HG02973 (cell line): ENCODE results near the gene NSRP1.
"Not testable (repeated sequence)": the region's sequence is repeated elsewhere in the genome, so short reads cannot be mapped to it uniquely, and the experiment has no call there.

Experiments used
- ATAC-seq: cut with Tn5 transposase; IDR thresholded peaks from one replicate; pipeline ENCODE4 v1.9.1; 2021; ENCODE audit warnings: moderate library complexity; ENCODE audit not compliant: unreplicated experiment

NSRP1 gene, protein sequence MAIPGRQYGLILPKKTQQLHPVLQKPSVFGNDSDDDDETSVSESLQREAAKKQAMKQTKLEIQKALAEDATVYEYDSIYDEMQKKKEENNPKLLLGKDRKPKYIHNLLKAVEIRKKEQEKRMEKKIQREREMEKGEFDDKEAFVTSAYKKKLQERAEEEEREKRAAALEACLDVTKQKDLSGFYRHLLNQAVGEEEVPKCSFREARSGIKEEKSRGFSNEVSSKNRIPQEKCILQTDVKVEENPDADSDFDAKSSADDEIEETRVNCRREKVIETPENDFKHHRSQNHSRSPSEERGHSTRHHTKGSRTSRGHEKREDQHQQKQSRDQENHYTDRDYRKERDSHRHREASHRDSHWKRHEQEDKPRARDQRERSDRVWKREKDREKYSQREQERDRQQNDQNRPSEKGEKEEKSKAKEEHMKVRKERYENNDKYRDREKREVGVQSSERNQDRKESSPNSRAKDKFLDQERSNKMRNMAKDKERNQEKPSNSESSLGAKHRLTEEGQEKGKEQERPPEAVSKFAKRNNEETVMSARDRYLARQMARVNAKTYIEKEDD

DNA sequence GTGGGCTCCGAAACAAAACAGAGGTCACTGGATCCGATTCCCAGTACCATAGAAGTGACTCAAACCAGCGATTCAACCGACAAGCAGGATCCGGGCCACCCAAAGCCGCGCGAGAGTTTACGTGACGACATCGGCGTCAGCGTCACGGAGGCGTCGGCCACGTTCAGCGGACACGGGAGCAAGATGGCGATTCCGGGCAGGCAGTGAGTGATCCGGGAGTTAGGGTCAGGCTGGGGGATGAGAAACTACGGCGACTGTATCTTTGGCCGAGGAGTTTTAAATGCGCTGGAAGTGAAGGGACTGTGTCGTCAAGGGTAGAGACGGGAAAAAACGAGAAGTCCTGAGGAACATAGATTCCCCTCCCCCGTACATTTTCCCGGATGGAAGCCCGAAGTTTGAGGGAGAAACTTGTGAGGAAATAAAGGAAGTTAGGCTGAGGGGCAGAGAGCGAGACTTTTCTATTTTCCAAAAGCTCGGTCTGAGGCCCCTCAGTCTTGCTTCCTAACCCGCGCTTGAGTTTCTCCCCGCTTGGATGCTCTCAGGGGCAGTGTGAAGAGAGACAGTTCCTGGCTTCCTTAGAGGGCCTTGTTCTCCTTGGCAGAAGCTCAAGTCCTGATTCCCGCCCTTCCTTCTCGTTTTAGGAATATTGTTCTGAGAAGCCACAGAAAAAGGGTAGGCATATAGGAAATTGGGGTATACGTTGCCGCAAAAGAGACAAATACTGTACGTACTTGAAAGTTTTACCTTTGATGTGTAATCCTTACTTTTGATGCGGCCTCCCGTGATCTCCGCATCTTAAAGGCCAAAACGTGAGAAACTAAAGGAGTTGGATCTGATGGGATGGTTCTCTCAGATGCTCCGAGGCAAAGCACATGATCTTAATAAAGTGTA is at the start of gene NSRP1:
Gene NSRP1 (plus strand): TSS at position 156 of the 891 bp plus-strand sequence. CDS start 28 bp downstream, at position 184.
- ATAC-seq, result peak; percentile 73

DNA sequence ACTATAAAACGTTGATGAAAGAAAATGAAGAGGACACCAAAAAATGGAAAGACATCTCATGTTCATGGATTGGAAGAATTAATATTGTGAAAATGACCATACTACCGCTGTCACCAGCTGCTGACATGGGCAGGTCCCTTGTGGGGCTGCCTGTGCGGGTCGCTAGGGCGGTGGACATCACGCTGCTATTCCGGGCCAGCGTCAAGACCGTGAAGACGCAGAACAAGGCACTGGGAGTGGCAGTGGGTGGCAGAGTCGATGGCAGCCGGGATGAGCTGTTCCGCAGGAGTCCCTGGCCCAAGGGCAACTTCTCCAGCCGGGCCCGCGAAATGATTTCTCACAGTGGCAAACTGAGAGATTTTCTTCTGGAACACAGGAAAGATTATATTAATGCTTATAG is 48.2 kb upstream of the NSRP1 start:
- no peak for ATAC-seq

DNA sequence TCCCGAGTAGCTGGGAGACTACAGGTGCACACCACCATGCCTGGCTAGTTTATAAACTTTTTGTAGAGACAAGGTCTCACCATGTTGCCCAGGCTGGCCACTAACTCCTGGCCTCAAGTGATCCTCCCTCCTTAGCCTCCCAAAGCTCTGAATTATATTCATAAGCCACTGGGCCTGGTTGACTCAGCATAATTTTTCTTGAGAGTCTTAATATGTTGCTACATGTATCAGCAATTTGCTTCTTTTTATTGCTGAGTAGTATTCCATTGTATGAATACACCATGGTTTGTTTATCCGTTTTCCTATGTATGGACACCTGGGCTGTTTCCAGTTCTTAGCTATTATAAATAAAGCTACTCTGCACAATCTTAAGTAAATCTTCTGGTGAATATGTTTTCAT is 42.4 kb upstream of the NSRP1 start:
- ATAC-seq, result no peak

DNA sequence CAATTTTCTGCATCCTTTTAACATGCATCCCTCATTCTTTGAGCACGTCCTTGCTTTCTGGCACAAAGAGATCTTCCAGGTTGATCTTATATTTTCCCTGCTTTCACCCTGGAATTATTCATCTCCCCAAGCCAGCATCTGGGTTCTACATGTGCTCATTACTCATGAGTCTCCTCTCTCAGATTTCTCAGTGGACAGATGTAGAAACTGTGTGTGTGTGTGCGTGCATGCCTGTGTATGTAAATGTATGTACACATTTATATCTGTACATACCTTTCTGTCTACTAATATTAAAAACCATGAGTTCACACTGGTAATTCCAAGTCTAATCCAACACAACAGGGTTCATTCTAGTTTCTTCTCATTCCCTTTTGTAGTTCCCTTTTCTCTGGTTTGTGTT is 41.9 kb upstream of the NSRP1 start:
- no peak for ATAC-seq

DNA sequence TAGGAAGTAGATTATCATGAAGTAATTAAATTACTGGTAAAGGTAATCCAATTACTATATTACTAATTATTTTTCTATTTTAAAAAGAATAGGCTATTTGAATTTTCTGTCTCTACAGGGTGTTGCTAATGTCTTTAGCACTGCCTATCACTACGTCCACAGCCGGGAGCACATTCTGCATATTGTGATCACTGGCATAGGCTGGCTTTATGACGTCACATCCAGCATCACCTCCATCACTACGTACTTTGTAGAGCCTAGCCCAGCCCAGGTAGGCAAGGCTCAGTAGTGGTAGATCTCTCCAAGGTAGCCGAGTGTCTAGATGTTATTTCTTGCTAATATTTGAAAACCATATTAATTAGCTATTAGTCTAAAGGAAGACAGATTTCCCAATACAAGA is 33.8 kb upstream of the NSRP1 start:
- ATAC-seq, result no peak

DNA sequence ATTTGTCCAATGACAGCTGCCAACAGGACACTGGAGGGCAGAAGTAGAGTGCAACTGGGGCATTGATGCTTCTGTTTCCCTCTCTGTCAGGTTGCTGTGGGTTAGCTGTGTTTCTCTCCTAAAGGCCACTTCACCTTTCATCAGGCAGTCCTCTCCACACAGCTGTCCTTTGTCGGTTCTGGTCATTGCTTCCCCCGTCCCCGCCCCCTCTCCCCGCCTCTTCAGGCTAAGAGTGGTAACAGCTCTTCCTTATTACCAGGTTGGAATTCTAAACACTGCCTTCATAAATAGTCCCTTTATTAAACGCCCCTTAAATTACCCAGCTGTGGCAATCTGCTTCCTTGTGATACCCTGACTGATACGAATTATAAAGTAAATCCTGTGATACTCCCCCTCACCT is 31.8 kb upstream of the NSRP1 start:
- ATAC-seq, result no peak

DNA sequence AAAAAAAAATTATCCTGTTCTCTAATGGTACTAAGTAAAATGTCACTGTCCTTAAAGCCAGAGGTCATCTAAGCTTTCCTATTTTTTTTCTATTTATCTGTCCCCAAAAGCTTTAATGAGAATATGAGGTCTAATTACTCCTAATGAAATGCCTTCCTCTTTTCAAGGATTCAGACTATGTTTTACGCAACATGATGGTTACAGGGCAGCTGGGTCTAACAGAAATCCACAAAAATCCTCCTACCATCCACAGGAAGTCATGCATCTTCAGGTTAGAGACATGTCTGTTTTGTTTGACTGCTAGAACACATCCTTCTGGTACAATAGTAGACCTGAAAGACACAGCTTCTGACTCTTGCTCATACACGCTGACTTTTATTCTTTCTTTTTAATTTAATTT is 29.7 kb upstream of the NSRP1 start:
- no peak for ATAC-seq

DNA sequence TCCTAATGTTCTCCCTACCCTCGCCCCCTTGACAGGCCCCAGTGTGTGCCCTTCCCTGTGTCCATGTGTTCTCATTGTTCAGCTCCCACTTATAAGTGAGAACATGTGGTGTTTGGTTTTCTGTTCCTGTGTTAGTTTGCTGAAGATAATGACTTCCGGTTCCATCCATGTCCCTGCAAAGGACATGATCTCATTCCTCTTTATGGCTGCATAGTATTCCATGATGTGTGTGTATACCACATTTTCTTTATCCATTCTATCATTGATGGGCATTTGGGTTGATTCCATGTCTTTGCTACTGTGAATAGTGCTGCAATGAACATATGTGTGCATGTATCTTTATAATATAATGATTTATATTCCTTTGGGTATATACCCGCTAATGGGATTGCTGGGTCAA is 29.2 kb upstream of the NSRP1 start:
- ATAC-seq, result not testable (repeated sequence)

DNA sequence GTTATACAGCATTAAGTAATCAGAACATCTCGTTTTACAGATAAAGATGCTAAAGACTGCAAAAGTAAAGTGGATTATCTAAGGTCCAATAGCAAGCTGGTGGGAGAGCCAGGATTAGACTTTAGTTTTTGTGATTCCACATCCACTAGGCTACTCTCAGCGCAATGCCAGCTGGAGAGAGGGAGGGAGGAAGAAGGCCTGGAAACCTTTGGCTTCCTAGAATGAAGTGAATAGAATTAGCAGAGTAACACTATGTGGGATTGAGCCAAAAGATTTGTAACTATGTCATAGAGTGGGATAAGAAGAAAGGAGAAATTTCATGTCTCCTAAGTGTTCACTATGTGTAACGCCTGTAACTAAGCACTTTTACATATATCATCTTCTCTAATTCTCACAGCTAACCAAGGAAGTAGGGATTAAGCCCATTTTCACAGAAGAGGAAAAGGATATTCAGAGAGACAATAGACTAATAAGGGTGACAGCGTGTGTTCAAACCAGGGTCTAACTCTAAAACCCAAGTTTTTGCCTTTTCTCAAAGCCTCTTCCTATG is 25.4 kb upstream of the NSRP1 start:
- ATAC-seq, result no peak

DNA sequence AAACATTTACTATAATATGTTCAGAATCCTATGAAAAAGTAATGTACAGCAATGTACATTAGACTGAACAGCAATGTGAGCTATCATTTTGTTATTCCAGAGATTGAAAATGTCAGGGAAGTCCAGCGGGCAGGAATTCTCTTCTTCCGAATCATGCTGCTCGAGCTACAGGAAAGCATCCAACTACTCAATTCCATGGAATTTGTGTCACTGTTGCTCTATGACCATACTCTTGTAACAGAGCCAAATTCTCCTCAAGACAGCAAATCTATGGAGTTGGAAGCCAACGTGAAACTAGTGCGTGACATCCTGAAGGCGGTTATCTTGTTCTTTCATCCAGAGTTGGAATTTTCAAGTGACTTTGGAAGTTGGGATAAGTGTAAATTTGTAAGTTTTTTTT is 24.8 kb upstream of the NSRP1 start:
- ATAC-seq, result no peak

DNA sequence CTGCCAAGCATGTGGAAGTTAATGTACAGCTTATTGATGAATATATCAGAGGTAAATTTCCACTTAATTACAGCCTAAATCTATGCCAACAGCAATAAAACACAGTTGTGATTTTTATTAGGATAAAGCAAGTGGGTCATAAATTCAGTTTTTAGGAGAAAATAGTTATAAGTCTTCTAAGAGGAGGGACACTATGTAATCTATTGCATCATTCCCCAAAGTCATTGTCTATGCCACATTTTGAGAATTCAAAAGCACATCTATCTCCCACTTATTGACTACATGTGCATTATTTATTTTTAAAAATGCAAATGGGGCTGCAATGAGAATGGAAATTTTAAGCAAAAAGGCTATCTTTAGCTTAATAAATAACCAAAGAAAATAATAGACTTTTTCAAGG is 23.7 kb upstream of the NSRP1 start:
- no peak for ATAC-seq

DNA sequence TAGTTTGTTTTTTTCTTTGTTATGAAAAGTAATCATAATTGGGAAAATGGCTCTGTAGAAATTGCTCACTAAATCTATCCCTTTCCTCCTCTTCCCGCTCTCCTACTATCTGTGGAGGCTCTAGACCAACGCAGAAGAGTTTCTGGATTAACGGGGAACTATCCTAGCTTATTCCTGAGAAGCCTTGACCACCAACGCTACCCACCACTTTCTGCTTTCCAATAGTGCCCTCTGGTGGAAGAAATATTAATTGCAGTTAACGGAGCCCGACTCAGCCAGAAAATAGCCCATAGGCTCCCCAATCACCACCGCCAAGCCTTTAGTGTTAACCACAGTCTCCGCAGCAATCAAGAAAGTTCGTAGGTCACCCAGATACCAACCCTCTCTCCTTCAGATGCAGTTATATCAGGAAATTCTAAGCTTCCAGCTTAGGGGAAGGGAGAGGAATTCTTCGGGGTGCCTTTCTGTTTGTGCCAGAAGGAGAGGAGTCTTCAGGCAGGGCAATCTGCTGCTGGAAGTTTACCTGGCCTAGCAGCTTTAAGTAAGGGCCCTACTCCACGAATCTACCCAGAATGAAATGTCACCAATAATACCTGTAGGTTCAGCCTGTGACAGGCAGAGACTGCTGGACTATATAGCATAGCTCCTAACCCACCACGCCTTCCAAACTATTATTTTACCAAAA is 23.0 kb upstream of the NSRP1 start:
- ATAC-seq, result no peak

DNA sequence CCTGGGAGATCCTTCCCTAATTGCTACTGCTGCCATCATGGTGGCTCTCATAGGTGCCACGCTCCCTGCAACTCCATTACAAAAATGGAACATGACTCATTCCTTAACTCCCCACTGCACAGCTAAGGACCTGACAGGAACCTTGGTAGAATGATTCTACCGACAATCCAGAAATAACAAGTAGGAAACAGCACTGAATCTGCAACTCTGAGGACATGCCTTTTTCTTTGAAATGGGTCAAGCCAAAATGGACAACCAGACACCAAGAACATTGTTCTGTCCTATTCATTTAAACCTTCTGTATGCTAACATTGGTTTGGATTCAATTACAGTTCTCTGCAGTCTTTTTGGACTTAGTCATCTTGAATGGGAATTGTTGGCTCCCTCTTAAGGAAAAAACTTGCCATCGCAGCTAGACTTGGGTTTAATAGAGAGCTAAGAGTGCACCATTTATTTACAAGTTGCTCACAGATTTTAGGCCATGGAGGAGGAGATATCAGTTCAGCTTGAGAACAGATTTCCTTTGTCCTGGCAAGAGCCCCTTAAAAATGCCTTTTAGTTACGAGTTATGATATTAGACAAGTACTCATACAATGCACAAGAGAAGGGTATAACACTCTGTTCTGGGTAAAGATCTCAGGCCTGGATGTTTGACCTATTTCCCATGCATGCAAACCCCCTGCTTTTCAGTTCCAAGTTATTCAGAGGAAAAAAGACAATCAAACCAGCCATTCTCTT is 20.9 kb upstream of the NSRP1 start:
- ATAC-seq, result no peak

DNA sequence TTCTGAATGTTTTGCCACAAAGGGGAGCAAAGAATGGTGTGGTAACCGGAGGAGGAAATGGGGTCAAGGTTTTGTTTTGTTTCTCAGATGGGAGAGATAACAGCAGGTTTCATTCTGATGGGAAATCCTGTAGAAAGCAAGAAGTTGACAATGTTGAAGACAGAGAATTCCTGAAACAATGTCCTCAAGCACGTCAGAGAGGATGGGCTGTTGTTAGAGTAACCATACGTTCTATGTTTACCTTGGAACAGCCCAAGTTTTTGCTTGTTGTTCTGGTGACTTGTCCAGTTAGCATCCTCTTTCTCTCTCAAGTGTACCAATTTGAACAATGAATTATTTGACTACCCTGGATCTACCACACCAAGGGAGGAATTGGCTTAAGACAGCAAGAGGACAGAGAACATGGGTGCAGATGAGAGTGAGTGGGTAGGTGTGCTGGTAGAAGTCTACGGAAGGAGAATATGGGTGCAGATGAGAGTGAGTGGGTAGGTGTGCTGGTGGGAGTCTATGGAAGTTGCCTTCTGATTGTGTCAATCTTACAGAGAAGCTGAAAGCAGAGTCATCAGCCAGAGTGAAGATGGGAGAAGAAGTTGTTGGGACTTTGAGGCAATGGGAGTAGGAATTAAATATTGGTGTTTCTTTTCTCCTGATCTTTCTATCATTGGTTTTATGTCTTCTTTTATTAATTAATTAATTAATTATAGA is 14.8 kb upstream of the NSRP1 start:
- no peak for ATAC-seq

DNA sequence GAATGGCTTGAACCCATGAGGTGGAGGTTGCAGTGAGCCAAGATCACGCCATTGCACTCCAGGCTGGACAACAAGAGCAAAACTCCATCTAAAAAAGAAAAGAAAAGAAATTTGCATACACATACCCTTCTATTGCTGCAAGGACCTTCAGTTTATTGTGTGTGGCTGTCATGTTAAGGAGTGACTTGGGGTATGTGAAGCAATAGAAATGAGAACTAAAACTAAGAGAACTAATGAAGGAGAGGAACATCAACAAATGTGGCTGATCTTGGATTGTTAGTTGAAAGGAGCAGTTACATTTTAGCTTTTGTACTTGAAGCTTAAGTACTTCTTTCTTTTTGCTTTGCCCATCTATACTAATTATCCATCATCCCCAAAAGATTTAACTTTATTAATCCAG is 12.7 kb upstream of the NSRP1 start:
- ATAC-seq, result no peak

DNA sequence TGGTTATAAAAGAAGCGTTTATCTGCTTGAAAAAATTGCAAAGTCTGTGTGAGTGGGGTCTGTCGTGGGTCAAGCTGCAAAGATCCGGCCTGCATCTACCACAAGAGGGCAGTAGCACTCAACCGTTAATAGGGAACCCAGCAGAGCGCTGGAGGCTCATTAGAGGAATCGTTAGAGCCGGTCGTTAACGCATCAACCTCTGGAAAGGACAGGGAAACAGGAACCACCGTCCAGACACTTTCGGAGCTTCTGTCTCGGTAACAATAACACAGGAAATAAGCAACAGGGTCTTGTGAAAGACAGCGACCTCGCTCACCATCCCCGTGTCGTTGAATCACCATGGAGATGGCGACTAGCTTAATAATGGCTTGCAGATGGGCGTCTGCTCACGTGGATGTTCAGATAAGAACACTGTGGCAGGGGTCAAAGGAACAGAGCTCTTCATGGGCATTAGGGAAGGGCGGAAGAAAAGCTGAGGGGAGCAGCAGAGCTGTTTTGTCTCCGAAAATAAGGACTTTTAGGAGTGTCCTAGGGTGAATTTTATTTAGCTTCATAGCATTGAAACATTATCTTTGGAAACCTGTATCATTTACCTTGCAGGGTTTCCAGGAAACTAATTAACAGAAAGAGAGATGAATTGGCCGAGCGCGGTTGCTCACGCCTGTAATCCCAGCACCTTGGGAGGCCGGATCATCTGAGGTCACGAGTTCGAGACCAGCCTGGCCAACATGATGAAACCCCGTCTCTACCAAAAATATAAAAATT is 11.9 kb upstream of the NSRP1 start:
- ATAC-seq, result peak; percentile 69

DNA sequence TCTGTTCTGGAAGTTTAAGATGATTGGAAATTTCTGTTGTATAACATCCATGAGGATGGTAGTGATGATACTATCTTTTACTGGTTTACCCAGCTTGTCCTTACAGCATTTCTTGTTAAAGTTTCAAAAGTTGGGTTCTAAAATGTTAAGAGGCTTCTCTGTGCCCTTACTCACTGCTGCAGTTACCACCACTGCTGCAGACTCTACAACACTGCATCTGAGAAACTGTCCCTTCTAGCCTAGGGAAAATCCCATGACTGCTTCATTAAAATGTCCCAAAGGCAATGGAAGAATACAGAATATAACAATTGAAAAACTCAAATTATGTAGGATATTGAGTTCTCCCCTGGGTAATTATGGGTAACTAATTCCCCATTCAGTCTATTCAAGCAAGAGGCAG is 3.8 kb upstream of the NSRP1 start:
- no peak for ATAC-seq

DNA sequence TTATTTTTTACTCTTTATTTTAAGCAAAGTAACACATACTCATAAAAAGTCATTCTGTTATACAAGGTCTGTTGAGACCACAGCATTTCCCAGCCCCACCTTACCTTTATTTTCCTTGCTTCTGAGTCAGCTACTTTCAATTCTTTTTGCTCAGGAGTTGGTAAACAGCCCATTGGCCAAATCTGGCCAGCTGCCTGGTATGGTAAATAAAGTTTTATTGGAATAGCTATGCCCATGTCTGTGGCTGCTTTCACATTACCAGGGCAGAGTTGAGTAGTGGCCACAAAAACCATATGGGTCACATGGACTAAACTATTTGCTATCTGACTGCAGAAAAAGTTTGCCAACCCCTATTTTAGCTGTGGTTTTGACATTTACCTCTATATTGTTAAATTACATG is 3.4 kb upstream of the NSRP1 start:
- no peak for ATAC-seq

DNA sequence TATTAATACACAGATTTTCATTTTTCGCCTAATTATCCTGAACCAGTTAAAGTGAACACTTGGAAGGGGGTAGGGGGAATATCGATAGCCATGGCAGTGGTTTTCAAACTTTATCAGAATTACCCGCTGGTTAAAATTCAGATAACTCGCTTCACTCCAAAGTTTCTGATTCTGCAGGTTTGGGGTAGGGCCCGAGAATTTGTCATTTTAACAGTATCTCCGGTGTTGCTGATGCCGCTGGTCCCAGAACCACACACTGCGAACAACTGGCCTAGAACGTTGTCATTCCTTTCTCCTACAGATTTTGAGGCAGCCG is 313 bp upstream of the NSRP1 start:
- no peak for ATAC-seq
